Fibroblast of pulmonary artery (primary cell): ENCODE results near the gene TBCK.

Source experiments
- DNase-seq: peaks from one replicate; pipeline ENCODE4 v3.0.0-alpha.2; 2010; ENCODE audit warnings: low read depth
- H3K4me3 ChIP-seq: replicated peaks from 2 replicates; pipeline ENCODE4 v1.5.1; 2011; ENCODE audit warnings: low read depth, mild to moderate bottlenecking, control low read depth, low read length, moderate library complexity
- CTCF ChIP-seq: IDR thresholded peaks from 2 replicates; pipeline ENCODE4 v1.5.1; 2011; ENCODE audit warnings: mild to moderate bottlenecking, control low read depth, low read length, inconsistent platforms; ENCODE audit errors: missing control alignments

The TBCK gene

DNA sequence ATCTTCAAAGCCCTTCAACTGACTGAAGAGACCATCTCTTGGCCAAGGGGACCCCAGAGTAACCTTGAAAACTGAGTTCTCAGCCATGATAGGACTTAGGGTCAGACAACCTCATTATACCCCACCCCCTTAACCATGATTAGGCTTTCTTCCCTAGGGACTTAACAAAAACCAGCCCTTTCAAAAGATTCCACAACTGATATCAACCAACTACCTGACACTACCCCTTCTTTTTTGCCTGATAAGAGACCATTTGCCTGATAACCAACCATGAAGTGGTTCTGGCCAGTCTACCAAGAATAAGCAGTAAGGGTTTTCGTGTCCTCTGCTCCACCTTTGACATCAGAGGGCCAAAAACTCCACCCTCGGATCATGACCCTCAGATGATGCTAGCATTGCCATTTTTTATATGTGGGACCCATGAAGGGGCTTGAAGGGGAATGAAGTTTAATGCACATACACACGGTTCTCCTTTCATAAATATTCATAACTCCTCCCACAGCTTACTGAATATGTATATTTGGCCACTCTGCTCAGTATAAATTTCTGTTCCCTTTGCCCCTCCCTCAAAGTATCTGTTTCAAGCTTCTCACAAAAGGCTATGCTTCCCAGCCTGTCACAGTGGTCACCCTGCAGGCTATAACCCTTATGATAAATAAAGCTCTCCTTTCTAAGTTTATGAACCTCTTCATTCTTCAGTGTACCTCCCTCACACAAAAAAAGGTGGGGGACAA lies 12.3 kb downstream of the TBCK start:
- no peak for TF ChIP-seq CTCF
- H3K4me3 ChIP-seq, result no peak overlapping the region
- DNase-seq, result no peak

DNA sequence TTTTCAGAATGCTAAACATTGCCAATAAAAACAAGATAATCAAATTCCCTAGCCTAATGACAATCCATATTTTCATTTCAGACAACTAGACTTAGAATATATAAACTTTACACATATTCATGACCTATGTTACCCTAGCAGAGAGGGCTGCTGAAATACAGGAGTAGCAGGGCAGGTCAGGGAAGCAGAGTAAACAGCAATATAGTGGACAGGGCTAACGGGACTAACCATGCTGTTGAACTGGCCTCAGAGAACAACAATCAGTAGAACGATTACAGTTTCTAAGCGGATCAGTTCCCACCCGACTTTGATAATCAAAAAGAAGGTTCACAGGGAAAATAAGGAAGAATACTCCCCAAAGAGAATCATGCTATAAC lies 14.0 kb downstream of the TBCK start:
- H3K4me3 ChIP-seq, result no peak overlapping the region
- TF ChIP-seq CTCF, result no peak
- DNase-seq, result no peak

DNA sequence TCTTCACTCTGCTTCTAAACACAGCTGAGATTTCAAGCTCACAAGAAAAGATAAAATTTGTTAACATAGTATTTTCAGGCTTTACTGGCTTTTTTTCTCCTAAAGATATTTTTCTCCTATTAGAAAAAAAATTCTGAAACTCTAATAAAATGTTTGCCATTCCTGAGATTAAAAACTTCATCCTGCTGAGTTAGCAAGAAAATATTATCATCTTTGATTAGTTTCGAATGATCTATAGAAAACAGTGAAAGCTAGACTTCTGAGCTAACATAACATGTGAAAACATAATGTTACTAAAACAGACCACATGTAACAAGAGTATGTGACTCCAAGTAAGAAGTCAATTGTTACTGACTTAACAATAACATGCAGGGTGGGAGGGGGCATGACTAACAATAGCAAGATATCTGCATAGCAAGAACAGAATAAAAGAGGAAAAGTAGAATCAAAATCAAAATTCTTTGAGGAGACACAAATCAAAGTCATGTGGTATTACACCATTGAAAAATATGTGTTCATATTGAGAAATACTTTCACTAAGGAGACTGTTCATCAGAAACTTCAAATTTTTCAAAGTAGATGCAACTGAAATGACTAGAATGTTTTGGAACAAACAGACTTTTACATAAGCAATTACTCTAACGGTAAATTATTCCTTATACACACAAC lies 14.5 kb downstream of the TBCK start:
- TF ChIP-seq CTCF, result no peak
- DNase-seq, result peak; percentile 69
- no peak overlapping the region for H3K4me3 ChIP-seq

DNA sequence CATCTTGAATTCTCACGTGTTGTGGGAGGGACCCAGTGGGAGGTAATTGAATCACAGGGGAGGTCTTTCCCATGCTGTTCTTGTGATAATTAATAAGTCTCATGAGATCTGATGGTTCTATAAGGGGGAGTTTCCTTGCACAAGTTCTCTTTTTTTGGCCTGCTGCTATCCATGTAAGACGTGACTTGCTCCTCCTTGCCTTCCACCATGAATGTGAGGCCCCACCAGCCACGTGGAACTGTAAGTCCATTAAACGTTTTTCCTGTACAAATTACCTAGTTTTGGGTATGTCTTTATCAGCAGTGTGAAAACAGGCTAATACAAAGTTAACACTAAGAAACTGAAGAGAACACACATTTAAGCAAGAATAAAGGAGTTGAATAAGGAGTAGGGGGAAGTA lies 16.0 kb downstream of the TBCK start:
- DNase-seq, result no peak
- no peak for TF ChIP-seq CTCF
- no peak overlapping the region for H3K4me3 ChIP-seq

DNA sequence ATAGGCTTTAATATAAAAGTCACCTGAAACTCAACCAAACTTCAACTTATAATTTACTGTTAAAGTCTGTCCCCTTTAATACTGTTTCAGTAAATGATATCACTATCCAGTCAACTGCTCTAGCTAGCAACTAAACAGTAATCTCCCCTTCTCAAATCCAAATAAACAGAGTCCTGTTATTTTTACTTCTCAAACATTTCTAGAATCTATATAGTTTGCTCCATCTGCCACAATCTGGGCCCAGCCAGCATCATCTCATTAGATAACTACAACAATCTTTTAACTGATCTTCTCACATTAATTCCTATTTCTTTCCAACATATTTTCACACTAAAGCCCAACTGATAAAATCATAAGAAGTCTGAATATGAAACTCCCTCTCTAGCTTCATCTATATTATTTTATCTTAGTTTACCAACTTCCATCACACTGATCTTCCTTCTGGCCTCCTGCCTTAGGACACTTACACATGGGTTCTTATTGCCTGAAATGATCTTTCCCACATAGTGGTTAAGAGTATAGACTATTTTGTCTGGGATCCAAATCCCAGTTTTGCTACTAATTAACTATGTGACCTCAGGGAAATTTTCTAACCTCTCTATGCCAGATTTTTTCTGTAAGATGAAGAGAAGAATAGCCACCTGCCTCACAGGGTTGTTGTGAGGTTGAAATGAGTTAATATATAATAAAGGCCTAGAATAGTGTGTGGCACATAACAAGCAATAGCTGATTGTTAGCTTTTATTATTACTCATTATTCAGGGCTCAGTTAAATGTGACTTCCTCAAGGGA lies 18.6 kb downstream of the TBCK start:
- no peak overlapping the region for H3K4me3 ChIP-seq
- DNase-seq, result no peak
- no peak for TF ChIP-seq CTCF

GRCh38 chr4:106294062-106294461 lies 21.9 kb downstream of the TBCK start:
- no peak overlapping the region for H3K4me3 ChIP-seq
- no peak for TF ChIP-seq CTCF
- no peak for DNase-seq
